ENCODE data around the gene ARHGEF12. TPM values are rescaled to one million over a fixed set of nuclear protein-coding genes. Genes with fewer than 3 reads are reported as not detected.

Gene ARHGEF12
- polyA plus RNA-seq, 1 donor = 141 TPM

DNA sequence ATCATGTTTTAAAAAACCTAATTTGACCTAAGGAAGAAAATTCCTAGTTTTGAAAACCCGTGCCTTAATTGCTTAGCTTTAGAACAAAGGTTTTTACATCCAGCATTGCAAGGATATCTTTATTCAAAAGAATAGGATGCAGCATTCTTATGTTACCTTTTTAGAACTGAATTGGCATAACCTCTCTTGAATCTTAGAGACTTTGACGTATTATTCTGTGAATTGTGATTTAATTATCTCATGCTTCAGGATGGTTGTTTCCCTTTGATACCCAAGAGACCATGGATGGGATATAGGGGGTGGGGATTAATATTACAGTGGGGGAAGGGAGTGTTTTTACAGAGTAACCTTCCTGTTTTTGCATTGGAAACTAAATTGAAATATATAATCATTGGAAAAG is 49.4 kb downstream of the ARHGEF12 start:
- DNase-seq = no peak

DNA sequence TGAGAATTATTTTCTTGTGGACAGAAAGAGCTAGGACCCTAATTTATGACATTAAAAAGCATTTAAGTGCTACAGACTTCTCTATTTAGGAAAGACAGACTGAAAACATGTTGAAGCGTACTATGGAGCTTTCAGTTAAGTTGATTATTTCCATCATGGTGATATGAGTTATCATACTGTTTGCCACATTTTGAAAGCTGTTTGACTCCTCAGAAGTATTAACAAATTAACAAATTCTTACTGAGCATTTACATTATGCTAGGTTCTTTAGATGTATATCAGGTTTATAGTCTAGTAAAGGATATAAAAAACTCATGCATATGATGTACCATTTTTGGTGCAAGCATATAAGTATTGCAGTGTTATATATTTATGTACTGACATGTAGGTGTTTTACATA is 50.1 kb downstream of the ARHGEF12 start:
- no peak for DNase-seq

DNA sequence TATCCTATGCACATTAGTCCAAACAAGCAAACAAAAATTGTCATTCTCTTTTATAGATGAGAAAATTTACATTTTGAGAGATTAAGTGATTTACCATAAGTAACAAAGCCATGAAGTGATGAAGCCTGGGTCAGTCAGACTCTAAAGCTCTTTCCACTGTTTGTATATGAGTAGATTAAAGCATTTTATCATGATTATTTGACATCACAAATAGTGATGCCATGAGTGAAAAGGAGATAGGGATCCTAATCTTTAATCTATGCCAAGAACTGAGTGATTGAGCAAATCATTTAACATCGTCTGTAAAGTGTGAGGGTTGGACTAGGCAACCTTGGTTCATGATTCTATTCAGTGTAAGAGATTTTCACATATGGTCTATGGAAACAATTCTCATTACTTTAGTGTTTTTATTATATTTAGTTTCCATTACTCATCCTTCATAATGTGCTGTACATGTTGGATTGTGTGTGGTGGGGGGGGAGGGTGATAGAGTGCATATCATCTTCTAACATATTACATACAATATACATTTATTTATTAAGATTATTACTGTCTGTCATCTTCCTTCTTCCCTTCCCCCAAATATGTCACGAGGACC is 50.7 kb downstream of the ARHGEF12 start:
- no peak for DNase-seq

DNA sequence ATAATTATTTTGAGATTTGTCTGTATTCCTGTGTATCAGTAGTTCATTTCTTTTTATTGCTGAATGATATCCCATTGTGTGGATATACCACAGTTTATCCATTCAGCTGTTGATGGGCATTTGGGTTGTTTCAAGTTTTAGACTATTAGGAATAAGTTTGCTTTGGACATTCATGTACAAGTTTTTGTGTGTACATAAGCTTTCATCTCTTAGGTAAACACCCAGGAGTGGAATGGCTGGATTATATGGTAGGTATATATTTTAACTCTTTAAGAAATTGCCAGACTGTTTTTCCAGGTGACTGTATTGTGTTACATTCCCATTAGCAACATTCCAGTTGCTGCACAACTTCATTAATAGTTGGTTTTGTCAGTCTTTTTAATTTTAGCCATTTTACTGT is 52.0 kb downstream of the ARHGEF12 start:
- no peak for DNase-seq

DNA sequence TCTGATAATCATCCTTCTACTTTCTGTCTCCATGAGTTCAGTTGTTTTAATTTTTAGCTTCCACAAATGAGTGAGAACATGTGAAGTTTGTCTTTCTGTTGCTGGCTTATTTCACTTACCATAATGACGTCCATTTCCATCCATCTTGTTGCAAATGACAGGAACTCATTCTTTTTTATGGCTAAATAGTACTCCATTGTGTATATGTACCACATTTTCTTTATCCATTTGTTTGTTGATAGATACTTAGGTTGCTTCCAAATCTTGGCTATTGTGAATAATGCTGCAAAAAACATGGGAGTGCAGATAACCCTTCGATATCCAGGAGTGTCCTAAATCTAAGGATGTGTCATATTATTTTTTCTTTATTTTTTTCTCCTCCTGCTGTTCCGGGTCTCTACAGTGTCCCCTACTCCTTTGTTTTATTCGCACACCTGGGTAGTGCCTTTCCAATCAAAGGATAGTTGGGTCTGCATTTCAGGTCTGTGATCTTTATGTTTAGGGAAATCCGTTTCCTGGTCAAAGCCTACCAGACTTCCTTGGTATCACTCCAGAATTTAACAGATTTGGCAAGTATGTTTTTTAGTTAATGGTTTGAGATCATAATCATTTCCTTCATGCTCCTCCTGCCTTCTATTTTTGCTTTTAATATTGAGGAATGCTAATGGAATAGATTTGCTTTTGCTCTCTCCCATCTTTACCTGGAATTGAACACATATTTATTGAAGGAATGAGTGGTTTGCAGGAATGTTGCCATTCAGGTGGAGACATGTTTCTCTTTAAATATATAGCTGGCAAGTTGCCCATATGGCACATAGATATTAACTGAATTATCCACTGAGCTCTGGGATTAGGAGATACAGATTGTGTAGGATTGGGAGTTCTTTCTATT is 53.7 kb downstream of the ARHGEF12 start:
- DNase-seq = no peak

DNA sequence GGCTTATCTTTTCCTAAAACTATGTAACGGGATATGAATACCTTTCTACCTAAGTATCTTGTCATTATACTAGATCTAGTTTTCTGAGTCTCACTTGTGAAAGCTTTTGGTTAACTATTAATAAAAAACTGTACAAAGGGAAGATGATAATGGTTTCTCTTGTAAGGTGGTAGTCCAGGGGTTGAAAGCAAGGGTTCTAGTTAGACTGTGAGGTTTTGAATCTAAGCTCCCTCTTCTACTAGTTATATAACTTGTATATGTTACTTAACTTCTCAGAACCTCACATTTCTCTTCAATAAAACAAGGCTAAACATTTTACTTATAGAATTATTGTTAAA is 54.3 kb downstream of the ARHGEF12 start:
- no peak for DNase-seq

DNA sequence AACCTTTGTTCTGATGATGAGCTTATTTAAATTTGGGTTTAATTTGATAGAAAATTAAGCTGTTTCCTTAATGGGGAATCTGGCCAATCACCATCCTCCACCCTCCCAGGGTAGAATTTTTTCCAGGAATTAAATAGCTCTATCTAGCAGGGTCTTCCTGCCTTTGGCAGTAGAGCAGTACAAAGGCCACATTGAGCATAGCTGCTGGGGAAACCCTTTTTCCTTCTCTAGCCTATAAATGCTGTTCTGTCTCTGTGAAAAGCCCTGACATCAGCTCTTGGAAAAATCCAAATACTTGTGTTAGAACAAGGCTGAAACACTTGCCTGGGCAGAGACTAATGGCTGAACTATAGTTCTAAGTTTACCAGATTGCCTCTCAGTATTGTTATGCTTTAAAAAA is 55.1 kb downstream of the ARHGEF12 start:
- peak; percentile 17 for DNase-seq

DNA sequence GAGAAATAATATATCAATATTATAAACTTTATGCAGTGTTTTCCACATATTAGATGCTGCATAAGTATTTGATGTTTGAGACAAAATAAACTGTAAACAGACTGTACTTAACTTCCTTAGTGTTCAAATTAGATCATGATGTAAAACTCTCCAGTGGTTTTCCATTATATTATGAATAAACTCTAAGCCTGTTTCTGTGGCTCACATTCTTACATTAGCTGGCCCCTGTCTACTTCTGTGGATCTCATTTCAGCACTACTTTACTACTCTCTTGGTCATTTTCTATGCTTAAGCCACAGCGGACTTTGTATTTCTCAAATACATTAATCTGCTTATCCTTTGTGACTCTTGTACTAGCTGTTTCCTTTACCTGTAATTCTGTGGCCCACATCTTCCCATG is 55.6 kb downstream of the ARHGEF12 start:
- DNase-seq = no peak

DNA sequence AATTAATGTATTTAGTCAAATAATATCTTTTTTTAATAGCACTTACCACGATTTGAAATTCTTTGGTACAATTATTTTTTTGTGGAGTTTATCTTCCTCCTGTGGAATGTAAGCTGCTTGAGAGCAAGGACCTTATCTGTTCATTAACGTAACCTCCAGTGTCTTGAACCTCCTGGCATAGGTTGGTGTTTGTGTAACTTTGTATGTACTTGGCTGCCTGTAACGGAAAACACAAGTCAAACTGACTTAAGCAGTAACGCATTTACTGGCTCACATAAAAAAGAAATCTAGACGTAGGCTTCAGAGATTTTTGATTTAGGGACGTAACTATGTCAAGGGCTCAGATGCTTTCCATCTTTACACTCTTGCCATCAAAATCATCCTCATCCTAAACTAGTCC is 56.1 kb downstream of the ARHGEF12 start:
- no peak for DNase-seq

DNA sequence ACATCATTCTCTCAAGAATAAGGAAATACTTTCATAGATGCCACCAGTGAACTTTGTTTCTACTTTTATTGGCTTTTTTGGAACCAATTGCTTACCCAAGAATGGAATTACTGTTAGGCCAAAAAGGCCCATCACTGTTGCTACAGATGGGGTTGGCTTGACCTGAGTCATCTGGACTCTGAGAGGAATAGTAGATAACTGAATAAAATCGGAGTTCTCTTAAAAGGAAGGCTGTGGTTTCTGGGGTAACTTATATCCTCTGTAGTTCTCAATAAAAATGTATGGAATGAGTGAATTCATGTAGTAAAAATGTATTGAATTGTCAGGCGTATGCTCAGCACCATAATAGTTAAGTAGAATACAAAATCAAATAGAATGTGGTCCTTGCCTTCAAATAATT is 56.6 kb downstream of the ARHGEF12 start:
- no peak for DNase-seq

DNA sequence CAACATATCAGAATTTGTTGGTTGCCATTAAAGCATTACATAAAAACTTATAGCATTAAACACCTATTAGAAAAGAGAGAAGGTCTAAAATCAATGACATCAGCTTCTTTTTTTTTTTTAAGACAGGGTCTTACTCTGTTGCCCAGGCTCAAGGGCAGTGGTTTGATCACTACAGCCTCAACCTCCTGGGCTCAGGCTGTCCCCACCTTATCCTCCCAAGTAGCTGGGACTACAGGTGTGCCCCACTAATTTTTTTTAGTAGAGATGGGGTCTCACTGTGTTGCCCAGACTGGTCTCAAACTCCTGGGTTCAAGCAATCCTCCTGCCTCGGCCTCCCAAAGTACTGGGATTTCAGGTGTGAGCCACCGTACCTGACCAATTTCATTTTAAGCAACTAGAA is 57.9 kb downstream of the ARHGEF12 start:
- DNase-seq = no peak

DNA sequence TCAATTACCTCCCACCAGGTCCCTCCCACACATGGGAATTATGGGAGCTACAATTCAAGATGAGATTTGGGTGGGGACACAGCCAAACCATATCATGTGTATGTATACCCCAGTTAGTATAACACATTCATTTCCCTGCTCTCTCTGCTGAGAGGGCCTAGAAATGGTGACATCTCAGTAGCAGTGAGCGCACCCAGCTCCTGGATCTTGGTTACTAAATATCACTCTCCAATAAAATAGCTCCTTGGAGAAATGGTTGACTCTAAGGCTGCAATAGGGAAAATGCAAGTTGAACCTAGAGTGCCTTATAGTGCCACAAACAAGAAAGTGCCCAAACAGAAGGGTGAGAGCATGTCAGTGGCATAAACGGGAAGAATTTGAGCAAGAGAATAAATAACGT is 59.6 kb downstream of the ARHGEF12 start:
- DNase-seq = no peak

DNA sequence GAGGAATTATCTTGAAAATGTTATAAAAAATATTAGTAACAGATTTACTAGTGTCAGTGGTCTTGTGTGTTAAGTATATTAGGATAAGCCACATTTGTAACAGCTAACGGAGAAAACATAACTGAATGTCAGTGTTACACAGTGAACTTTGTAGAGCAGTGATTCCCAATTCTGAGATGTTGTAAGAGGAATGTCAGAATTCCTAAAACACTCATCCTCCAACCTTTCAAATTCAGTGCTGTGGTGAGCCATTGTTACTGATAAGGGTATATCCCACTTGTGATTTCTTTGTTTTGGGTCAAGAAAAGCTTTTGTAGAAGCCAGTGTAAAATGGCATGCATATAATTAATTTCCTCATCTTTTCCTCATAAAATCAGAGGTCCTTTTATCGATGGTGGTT is 61.9 kb downstream of the ARHGEF12 start:
- no peak for DNase-seq

DNA sequence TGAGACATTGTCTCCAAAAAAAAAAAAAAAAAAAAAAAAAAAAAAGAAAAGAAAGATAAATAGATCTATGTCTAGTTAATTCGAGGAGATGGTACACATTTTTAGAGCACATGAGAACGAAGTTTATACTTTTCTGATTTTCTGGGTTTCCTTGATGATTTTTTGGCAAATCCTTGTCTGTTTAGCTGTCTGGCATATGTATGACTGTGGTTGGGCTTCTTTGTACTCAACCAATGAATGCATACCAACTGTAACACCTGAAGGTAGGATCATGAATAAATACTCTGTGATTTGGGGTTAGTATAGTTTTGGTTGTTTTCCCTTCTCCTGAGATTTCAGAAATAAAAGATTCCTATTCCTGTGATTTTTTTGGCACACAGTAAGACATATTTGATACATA is 63.1 kb downstream of the ARHGEF12 start:
- DNase-seq = no peak

DNA sequence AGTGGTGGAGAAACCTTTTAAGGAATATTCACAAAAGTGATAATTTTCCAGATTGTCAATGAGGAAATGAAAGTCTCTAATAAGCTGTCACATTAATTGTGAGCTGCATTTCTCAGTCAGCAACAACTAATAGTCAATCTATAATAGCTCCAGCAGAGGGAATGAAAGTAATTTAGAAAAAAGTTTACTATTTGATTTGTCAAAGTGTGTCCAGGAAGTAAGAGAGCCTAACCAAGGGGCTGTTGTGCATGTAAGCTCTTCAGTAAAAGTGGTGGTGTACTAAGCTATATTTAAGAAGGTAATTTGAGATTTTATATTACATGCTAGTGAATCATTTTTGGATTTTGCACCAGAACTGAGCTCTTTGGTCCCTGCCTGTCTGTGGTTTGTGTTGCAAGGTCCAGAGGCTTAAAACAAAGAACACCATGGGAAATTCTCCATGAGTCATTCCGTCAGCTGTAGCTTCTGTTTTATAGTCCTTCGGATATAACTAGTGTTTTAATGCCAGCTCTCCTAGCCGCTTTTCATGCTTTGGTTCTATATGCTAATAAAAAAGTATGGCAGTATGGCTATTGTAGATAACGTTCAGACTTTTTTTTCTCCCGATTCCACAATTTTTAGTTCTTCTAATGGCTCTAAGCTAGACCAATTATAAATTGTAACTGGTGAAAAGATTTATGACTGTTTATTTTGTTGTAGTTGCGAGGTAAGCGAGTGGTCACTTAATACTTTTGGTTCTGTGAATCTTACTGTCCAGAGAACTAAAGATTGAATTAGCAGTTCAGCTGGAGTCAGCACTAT is 64.6 kb downstream of the ARHGEF12 start:
- peak; percentile 43 for DNase-seq

DNA sequence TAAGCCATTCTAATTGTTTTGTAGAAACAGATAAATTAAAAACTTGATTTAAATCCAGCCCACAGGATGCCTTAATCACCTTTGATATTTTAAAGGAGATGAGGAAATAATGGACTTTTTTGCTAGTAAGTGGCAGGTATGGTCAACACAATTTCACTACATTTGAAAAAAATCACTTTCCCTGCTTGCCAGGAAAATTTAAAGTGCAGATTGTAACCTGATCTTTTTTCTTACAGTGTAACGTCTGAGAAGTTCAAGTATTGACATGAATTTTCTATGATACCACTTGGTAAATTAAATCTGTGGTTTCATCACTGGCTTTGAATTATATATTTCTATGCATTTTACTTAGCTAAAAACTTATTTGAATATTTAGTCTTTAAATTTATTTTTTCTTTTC is 65.3 kb downstream of the ARHGEF12 start:
- no peak for DNase-seq

DNA sequence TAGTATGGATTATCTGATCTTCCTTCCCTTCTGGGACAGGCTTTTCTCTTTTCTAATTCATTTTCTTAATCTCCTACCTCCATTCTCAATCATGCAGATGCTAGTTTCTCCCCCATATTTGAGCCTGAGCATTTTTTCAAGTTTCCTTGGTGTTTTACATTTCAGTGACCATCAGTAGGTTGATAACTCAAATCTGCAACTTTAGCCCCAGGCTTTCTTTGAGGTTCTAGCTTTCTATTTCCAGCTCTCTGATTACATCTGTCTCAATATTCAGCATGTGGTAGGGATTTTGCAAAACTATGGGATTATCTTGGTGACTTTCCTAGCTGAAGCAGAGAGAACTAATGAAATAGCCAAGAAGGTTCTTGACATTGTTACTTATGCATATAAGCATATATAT is 67.8 kb downstream of the ARHGEF12 start:
- no peak for DNase-seq

DNA sequence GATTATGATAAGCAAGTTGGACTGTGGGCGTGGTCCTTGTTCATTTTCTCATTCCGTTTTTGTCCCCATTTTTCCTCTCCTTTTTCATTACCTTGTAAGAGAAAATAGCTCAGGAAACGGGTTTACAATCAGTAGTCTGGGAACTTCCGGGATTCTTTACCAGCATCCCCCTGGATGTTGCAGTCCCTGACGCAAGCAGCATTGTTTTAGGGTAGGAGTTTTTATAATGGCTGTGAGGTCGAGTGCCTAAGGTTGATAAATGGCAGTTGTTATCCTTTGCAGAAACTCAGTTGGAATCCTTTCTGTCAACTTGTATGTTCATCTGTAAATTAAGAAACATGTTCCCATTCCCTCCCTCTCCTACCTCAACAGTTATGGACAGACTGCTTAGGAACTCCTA is 68.3 kb downstream of the ARHGEF12 start:
- DNase-seq = no peak

DNA sequence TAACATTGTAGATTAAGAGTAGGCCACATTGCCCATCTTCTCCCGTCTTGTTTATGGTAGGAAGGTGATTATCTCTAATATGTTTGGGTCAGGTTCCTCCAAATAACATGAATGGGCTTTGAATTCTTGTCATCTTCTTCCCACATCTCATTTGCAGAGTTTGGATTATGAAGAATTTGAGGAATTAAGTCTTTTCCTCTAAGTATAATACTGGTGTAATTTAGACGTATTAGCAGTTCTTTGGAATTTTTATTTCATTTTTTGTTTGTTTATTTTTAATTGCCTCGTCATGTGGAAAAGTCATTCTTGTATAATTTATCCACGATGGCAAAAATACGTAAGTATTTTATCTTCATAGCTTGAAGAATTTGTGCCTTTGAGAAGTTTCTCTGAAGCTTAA is 73.4 kb downstream of the ARHGEF12 start:
- DNase-seq = no peak

DNA sequence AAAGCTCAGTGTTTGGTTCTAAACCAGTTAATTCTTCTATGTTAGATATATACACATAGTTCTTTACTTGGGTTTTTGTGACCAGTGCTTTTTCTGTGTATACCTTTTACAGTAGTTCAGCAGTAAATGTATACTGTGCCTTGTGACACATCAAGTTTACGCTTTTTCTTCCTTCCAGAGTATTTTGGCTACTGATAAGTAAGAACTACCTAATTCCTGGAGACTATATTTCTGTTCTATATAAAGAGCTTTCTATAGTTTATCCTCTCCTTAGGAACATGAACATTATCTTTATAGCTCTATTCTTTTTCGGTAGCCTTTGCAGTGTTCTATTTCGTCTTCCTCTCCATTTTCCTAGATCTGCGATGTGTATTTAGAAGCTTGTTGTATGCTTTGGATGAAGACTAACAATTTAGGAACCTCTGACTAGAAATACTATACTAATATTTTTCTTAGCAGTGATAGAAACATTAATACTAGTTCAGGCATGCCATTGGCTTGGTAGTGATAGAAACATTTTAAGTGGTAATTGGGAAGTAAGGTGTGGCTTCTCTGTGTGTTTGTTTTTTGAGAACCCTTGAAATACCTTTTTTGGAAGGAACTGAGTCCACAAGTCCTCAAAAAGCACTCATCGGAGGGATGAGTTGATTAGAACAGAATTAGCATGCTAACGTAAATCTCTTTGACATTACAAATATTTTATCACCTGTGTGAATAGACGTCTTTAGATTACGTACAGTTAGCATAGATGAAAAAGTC is 74.6 kb downstream of the ARHGEF12 start:
- no peak for DNase-seq

DNA sequence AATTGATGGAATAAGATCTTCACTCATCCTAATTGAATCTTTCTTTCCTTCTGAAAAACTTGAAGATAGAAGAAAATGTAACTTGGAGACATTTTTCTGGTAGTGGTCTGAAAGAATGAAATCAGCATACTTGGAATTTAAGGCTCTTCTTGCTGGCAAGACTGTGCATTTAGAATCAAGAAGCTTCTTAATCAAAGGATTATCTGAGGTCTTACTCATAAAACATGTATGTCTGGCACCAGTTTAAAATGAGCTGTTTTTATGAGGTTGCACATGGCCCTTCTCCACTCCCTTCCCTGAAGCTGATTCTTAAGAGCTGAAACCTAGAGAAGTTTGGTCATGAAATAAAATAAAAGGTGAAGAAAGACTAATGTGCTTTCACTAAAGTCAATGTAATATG is 77.3 kb downstream of the ARHGEF12 start:
- DNase-seq = no peak

DNA sequence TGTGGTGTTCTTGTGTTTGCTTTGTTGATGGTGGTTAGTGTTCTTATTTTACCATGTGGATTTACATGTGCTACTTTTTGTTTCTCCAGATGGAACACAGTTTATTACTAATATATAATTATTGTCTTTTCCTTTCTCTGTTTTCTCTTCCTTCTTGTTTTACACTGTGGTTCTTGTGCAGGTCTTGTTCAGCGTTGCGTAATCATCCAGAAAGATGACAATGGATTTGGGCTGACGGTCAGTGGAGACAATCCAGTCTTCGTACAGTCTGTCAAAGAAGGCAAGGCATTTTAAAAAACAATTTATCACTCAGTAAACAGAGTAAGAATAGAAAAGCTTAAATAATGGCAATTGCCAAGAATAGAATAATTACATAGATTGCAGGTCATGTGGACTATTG is 84.4 kb downstream of the ARHGEF12 start:
- DNase-seq = no peak
